Measurements from ENCODE around the gene BAG1.

DNA sequence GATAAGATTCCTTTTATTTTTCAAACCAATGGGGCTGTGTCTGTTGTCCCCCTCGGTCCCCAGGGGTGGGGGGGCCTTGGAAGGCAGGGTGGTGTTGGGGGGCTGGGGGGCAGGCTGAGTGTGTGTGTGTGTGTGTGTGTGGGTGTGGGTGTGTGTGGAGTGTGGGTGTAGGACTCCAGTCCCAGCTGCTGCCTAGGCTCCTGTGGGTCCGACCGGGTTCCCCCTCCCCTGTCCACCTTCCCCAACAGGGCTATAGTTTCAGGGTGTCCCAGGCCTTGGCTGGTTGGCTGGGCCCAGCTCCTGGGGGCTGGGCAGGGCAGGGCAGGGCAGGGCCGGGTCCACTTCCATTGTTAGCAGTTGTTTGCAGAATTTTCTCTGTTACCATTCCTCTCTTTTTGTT lies 23.7 kb upstream of the BAG1 start:
- TF ChIP-seq CTCF (IDR thresholded peaks at IDR 0.05; ENCODE audit: insufficient read depth, low read length, poor library complexity, severe bottlenecking) (no peak), EZH2phosphoT487 (conservative IDR thresholded peaks at IDR 0.05; ENCODE audit: low read length) (no peak)

Measured in SU-DHL-6 (cell line).